Kidney tubule cell (primary cell): ENCODE measurements around the gene C11orf58.

ENCODE experiments used
- DNase-seq: peaks from one replicate; pipeline ENCODE4 v3.0.0-alpha.2; 2018; ENCODE audit warnings: low spot score

Gene C11orf58

GRCh38 chr11:16785520-16786128, 47.2 kb downstream of the C11orf58 start:
- peak; percentile 76 for DNase-seq

GRCh38 chr11:16786131-16786530, 47.7 kb downstream of the C11orf58 start:
- no peak for DNase-seq

- no peak for DNase-seq
These were observed 48.7 kb downstream of the C11orf58 start for GRCh38 chr11:16787035-16787742.

GRCh38 chr11:16788141-16789062, 50.0 kb downstream of the C11orf58 start:
- peak; percentile 90 for DNase-seq

- DNase-seq: no peak
These were observed 50.6 kb downstream of the C11orf58 start for GRCh38 chr11:16789063-16789420.

- no peak for DNase-seq
These were observed 51.4 kb downstream of the C11orf58 start for GRCh38 chr11:16789560-16790485.

GRCh38 chr11:16790486-16791190, 52.2 kb downstream of the C11orf58 start:
- DNase-seq: no peak

- DNase-seq: peak; percentile 97
These were observed 52.9 kb downstream of the C11orf58 start for GRCh38 chr11:16791191-16791961.

- peak; percentile 26 for DNase-seq
These were observed 54.0 kb downstream of the C11orf58 start for GRCh38 chr11:16792426-16792825.

- no peak for DNase-seq
These were observed 54.6 kb downstream of the C11orf58 start for GRCh38 chr11:16793009-16793408.

GRCh38 chr11:16793511-16793910, 55.1 kb downstream of the C11orf58 start:
- DNase-seq: no peak

GRCh38 chr11:16794047-16794818, 55.8 kb downstream of the C11orf58 start:
- no peak for DNase-seq

- DNase-seq: no peak
These were observed 56.7 kb downstream of the C11orf58 start for GRCh38 chr11:16795146-16795545.

- DNase-seq: no peak
These were observed 57.9 kb downstream of the C11orf58 start for GRCh38 chr11:16796311-16796710.

- no peak for DNase-seq
These were observed 59.3 kb downstream of the C11orf58 start for GRCh38 chr11:16797776-16798175.

GRCh38 chr11:16799221-16799620, 60.8 kb downstream of the C11orf58 start:
- DNase-seq: no peak

GRCh38 chr11:16799890-16800289, 61.4 kb downstream of the C11orf58 start:
- DNase-seq: no peak

GRCh38 chr11:16800382-16800781, 61.9 kb downstream of the C11orf58 start:
- no peak for DNase-seq

- no peak for DNase-seq
These were observed 63.0 kb downstream of the C11orf58 start for GRCh38 chr11:16801288-16801980.
